Parathyroid adenoma (tissue), 2 donors: Measurements from ENCODE around the gene SOX2.
A peak's percentile ranks its signal among the peaks of the same experiment; 100 is the strongest.

ENCODE experiments used
- H2AFZ ChIP-seq: fragments of 300-600 bp; sonication (generic); one replicate; pipeline ENCODE4 v1.7.0; 2017; ENCODE audit warnings: antibody characterized with exemption, mild to moderate bottlenecking
- H3K27ac ChIP-seq: fragments of 300-600 bp; sonication (generic); one replicate; pipeline ENCODE4 v1.7.0; 2017
- H3K27me3 ChIP-seq: fragments of 300-600 bp; sonication (generic); one replicate; pipeline ENCODE4 v1.7.0; 2017; ENCODE audit warnings: low read length; ENCODE audit not compliant: control insufficient read depth, insufficient read depth
- H3K36me3 ChIP-seq: fragments of 300-600 bp; sonication (generic); one replicate; pipeline ENCODE4 v1.7.0; 2017; ENCODE audit warnings: low read length; ENCODE audit not compliant: control insufficient read depth, insufficient read depth
- H3K4me1 ChIP-seq: fragments of 300-600 bp; sonication (generic); one replicate; pipeline ENCODE4 v1.7.0; 2017; ENCODE audit warnings: control low read depth
- H3K4me2 ChIP-seq: fragments of 300-600 bp; sonication (generic); one replicate; pipeline ENCODE4 v1.7.0; 2017; ENCODE audit warnings: low read length
- H3K4me3 ChIP-seq: fragments of 300-600 bp; sonication (generic); one replicate; pipeline ENCODE4 v1.7.0; 2017; ENCODE audit warnings: low read depth, low read length
- H3K79me2 ChIP-seq: fragments of 300-600 bp; sonication (generic); one replicate; pipeline ENCODE4 v1.7.0; 2017; ENCODE audit warnings: control low read depth
- H3K9ac ChIP-seq: fragments of 300-600 bp; sonication (generic); one replicate; pipeline ENCODE4 v1.7.0; 2017; ENCODE audit warnings: mild to moderate bottlenecking
- H3K9me3 ChIP-seq: fragments of 300-600 bp; sonication (generic); one replicate; pipeline ENCODE4 v1.7.0; 2017; ENCODE audit warnings: low read length; ENCODE audit not compliant: control insufficient read depth
- TF ChIP-seq, protein P1 (sequence below): fragments of 300-600 bp; sonication (generic); IDR thresholded peaks from one replicate; pipeline ENCODE4 v1.7.0; 2017; ENCODE audit warnings: antibody characterized with exemption, mild to moderate bottlenecking
- donor health status: primary hyperparathyroidism.

SOX2 gene

DNA sequence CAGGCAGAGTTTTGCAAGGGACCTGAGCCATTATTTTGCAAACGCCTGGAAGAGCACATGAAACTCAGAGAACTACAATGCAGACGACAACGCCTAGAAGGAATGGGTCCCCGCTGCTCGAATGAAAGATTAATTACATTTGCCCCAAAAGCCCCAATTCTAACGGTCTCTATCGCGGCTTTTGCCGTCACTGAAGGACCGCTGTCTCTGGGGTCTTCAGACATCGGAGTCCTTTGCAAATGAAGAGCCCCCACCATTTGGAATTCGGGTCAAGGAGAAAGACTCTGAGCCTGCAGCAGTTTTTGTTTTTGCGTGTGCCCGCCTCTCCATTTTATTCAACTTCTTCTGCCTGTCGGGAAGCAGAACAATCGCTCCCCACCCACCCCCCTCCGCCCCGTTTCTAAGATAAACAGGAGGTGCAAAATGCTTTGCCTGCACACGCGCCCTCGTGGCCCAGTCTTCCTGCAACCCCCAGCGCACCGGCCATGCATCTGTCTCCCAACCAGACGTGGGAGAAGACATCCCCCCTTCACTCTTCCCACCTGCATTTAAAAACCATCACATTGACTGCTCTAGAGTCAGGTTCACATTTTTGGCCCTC is 13.5 kb downstream of the SOX2 start:
- TF ChIP-seq, protein P1, sequence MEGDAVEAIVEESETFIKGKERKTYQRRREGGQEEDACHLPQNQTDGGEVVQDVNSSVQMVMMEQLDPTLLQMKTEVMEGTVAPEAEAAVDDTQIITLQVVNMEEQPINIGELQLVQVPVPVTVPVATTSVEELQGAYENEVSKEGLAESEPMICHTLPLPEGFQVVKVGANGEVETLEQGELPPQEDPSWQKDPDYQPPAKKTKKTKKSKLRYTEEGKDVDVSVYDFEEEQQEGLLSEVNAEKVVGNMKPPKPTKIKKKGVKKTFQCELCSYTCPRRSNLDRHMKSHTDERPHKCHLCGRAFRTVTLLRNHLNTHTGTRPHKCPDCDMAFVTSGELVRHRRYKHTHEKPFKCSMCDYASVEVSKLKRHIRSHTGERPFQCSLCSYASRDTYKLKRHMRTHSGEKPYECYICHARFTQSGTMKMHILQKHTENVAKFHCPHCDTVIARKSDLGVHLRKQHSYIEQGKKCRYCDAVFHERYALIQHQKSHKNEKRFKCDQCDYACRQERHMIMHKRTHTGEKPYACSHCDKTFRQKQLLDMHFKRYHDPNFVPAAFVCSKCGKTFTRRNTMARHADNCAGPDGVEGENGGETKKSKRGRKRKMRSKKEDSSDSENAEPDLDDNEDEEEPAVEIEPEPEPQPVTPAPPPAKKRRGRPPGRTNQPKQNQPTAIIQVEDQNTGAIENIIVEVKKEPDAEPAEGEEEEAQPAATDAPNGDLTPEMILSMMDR, result no peak
- Histone ChIP-seq H3K4me1 (no peaks in the 10 kb centered on the region), H3K9ac (no peak overlapping the region), H2AFZ (no peak overlapping the region), H3K9me3 (no peaks in the 10 kb centered on the region), H3K27ac (no peak overlapping the region), H3K4me2 (no peak overlapping the region), H3K4me3 (no peak overlapping the region), H3K27me3 (peaks cover 26% of the 10 kb centered on the region), H3K36me3 (no peaks in the 10 kb centered on the region), H3K79me2 (no peaks in the 10 kb centered on the region)

DNA sequence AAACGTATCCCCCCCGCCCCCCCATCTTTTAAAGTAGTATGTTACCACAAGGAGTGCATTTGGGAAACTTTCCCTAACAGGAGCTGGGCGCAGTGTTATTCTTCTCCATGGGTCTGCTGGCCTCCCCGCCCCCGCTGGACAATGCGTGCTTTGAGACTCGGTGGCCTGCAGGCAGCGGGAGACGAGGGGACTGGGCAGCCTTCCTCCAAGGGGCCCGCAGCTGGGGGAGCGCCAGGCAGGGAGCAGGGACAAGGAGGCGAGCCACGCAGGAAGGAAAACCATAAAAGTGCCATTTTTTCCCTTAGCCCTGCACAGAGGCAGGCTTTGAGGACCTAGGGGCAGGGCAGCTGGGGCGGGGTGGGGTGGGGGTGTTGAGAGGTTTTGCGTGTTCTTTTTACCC is 14.1 kb downstream of the SOX2 start:
- Histone ChIP-seq H3K4me3 (no peak overlapping the region), H2AFZ (no peak overlapping the region), H3K9ac (no peak overlapping the region), H3K27ac (no peak overlapping the region), H3K9me3 (no peaks in the 10 kb centered on the region), H3K36me3 (no peaks in the 10 kb centered on the region), H3K27me3 (peaks cover 24% of the 10 kb centered on the region), H3K4me1 (no peaks in the 10 kb centered on the region), H3K79me2 (no peaks in the 10 kb centered on the region), H3K4me2 (no peak overlapping the region)
- TF ChIP-seq, protein P1, result no peak

DNA sequence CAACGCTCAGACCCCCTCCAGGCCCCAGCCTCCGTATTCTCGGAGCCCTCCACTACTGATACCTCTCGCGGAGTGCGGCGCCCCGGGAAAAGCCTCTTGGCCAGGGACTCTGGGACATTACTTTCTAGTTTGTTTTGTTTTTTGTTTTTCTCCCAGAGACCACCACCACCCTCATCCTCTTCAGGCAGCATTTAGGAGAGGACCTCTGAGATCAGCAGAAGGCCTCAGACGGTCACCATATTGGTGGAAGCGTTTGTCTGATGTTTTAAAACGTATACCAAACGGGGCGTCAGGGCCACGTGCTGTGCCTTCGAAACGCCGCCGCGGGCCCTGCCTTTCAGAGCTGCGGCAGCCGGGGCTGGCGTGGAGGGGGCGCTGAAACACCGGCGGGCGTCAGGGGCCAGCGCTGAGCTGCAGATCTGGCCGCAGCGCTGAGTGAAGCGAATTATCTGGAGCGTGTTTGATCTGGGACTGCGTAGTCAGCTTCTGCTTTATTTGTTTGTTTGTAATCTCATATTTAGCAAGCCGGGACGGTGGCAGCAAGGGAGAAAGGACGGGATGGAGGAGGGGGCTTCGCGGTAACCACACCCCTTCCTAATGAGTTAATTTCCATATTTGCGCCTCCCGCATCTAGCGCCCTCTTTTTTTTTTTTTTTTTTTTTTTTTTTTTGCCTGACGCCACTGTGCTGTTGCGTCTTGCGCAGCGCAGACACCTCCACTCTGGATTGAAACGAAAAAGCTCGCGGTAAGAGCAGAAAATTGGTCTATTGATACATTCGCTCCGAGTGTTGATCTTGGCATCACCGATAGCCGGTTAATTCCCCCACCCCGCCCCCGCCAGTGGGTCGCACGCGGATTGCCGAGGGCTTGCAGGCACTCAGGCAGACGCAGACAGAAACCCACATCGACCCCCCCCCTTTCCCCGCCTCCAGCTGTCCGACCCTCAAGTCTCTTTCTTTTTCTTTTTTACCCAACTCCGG is 14.9 kb downstream of the SOX2 start:
- H3K79me2 ChIP-seq, result no peaks in the 10 kb centered on the region
- peaks cover 24% of the 10 kb centered on the region for H3K27me3 ChIP-seq
- no peak overlapping the region for H2AFZ ChIP-seq
- H3K27ac ChIP-seq, result no peak overlapping the region
- H3K9me3 ChIP-seq, result no peaks in the 10 kb centered on the region
- no peaks in the 10 kb centered on the region for H3K36me3 ChIP-seq
- peak overlapping the region; percentile 18 for H3K4me2 ChIP-seq
- H3K4me1 ChIP-seq, result no peaks in the 10 kb centered on the region
- TF ChIP-seq, protein P1, result no peak
- H3K9ac ChIP-seq, result no peak overlapping the region
- no peak overlapping the region for H3K4me3 ChIP-seq

DNA sequence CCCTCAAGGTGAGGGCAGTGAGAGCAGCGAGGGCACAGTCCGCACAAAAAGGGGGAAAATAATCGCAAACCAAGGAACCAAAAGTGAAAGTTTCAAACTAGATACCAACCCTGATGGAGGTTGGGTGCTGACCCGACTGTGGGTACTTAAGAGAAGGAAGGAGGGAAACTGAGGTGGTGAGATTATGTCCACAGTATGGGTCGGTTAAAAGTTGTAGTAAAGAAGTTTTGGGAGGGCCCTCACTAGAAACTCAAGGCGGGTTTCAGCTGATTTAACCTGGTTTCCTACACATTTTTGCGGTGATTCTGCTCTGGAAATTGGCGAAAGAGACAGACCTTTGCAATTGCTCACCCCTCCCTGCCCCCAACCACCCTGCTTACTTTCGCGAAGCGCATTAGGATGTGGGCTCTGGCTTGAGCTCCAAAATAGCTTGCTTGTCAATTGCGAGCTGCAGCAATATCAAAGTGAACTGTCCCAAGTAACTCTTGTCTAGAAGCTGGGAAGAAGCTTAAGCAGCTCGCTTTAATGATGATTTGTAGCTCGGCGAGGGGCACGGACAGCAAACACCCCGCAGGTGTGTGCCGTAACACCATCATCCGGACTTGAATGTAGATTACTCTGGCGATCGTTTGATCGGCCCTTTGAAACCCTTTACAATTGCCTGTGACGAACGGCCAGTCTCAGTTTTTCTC is 15.8 kb downstream of the SOX2 start:
- Histone ChIP-seq H3K27ac (no peak overlapping the region), H3K79me2 (no peaks in the 10 kb centered on the region), H3K36me3 (no peaks in the 10 kb centered on the region), H3K4me3 (no peak overlapping the region), H3K4me1 (no peaks in the 10 kb centered on the region), H3K27me3 (peaks cover 22% of the 10 kb centered on the region), H2AFZ (no peak overlapping the region), H3K9me3 (no peaks in the 10 kb centered on the region), H3K4me2 (peak overlapping the region; percentile 18), H3K9ac (no peak overlapping the region)
- TF ChIP-seq, protein P1, result no peak
